ENCODE data around the gene TRIP13.
"Not testable (repeated sequence)": the region's sequence is repeated elsewhere in the genome, so short reads cannot be mapped to it uniquely, and the experiment has no call there.

Gene TRIP13

DNA sequence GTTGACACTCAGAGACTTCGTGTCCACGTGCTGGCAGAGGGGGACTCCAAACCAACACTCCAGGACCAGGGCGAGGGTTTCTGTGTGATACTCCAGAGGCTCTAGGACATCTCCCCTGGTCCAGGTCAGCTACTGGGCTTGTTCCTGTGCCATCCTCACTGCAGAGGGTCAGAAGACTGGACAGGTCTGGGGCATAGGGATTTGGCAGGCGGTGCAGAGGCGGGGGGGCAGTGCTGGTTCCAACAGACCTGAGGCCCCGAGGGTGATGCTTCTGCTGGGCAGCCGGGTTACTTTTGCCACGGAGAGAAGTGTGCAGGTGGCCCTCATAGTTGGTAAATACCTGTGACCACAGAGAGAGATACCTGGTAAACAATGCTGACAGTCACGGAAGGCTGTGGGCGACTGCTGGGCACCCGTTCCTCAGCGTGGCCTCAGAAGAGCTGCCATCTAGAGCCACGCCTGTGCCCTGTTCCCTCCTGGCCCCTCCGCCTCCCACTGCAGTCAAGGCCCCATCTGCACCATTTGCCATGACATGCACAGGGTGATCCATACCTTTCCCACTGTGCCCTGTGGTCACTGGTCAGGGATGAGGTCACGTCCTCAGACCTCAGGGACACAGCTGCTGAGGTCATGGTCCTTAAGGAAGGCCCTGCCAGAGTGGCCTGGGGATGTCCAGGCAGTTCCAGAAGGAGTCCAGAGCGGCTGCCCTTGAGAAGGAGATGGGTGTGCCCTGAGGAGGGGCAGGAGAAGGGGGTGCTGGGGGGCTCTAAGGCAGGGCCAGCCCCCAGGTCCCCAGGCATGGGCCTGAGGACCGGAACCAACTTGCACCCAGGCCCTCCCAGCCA, 30.0 kb downstream of the TRIP13 start:
- no peak for DNase-seq

DNA sequence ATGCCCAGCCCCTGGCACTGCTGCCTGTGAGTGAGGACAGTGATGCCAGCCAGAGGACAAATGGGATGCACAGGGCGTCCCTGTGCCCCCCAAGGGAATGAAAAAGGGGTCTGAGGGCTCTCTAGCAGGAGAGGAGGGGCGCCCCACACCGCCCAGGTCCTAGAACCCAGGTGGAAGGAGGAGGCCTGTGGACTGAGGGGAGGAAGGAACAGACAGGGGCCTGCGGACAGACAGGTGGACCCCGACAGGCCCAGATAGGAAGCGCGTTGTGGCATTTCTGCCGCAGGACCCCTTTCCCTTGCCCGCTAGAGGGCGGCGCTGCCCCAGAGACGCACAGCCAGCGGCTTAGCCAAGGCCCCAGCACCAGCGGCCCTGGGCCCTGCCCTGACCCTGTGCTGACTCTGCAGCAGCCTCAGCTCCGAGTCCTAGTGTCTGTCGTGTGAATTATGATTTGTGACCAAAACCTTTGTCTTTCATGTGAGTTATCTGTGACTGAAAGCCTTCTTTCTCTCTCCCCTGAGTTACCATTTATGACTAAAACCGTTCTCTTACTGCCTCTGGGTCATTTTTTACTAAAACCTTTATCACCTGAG, 30.7 kb downstream of the TRIP13 start:
- DNase-seq, result peak; percentile 50

DNA sequence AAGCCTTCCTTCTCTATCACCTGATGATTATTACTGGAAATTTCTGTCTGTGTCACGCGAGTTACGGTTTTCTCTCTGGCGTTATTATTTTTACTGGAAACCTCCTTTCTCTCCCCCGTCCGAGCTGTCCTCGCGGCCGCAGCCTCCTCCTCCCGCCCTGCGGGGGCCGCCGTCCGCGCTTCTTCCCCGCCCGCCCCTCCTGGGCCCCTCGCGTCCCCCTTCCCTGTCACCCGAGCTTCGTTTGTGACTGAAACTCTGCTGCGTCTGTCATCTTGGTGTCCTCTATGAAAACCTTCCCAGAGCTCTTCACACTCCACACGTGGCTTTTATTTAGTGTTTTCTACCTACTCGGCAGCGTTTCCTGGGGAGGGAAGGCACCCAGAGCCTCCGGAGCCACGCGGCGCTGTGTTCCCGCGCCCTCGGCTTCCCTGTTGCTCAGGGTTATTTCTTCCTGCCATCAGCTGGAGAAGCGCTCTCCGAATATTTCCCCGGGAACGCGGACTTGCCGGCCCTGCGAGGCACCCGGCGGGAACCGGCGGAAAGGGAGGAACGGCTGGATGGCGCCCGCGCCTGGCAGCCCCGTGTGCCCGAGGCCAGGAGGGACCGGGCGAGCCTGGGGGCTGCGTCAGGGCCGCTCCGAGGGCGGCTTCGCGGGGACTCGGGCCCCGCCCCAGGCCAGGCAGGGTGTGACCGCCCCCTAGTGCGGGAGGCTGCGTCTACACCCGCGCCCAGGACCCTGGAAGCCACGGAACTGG, 33.9 kb downstream of the TRIP13 start:
- DNase-seq, result no peak

DNA sequence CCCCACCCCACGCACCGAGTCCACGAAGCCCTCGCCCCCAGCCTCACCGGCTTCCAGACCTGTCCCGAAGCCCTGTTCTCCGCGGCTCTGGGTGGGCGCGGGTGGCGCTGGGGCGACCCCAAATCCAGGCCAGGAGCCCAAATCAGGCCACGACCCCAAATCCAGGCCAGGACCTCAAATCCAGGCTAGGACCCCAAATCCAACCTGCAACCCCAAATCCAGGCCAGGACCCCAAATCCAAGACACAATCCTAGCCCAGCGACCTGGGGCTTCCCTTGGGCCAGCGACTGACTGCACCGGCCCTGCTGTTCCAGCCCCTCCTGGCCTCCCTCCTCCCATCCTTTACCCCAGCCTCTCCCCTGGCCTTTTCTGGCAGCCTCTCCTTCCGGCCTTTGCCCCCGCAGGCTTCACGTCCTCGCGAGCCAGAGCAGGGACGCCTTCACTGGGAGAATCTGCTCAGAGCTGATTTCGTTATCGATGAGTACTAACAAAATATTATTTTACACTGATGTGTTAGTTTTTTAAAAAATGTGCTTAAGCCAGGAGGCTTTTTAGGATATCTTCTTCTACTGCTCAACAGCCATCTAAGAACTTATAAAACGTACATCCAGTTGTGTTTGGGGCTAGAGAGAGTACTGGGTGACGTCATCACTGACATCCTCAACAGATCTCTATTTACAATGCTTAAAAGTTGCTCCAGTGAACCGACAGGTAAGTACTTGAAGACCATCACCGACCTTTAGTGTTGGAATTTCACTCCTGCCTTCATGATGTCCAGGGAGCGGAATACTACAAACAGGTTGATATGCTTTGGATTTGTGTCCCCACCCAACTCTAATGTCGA, 34.7 kb downstream of the TRIP13 start:
- no peak for DNase-seq

DNA sequence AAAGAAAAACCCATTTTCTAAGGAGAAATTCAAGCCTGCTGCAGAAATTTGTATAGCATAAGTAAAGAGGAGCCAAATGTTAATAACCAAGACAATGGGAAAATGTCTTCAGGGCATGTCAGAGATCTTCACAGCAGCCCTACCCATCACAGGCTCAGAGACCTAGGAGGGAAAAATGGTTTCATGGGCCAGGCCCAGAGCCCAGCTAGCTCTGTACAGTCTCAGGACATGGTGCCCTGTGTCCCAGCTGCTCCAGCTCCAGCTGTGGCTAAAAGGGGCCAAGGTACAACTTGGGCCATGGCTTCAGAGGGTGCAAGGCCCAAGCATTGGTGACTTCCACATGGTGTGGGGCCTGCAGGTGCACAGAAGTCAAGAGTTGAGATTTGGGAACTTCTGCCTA, 36.5 kb downstream of the TRIP13 start:
- DNase-seq, result not testable (repeated sequence)

DNA sequence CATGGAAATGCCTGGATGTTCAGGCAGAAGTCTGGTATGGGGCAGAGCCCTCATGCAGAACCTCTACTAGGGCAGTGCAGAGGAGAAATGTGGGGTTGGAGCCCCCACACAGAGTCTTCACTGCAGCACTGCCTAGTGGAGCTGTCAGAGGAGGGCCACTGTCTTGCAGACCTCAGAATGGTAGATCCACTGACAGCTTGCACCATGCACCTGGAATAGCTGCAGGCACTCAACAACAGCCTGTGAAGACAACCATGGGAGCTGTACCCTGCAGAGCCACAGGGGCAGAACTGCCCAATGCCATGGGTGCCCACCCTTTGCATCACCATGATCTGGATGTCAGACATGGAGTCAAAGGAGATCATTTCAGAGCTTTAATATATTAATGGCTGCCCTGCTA, 36.9 kb downstream of the TRIP13 start:
- DNase-seq, result no peak

DNA sequence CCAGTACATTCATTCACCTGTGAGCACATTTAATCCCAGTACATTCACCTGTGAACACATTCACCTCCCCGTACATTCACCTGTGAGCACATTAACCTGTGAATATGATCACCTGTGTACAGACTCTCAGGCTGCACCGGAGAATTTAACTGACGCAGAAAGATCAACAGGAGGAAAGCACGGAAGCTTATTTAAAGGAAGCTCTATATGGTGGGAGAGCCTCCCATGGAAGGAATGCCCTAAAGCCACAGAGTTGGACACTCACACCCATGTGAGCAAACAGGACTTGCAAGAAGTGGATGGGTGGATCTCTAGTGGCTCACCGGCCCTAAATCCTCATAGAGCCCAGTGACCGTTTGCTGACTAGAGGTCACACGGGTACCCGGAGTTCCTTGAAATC, 38.2 kb downstream of the TRIP13 start:
- no peak for DNase-seq

DNA sequence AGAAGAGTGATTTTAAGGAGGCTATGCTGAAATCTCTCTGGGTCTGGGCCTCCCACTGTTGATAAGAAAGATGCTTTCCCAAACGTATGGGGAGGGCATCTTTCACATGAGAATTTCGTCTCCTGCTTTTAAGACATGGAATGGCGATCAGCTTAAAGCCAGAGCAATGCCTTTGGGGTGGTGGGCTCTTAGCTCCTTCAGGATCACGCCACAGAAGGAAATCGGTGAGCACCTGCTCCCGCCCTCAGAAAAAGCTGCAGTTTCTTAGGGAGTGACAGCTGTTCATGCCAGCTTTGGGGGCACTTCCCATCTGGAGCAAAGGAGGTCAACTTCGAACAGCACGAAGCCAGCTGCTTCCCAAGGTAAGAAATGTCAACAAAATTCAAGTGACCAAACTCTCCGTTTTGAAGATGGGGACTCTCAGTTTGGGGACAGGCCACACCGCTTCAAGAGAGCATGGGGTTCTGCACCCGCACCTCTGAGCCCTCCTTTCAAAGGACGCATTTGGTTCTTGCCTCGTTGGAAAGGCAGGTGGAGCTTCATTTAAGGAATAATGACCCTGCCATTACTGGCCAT, 39.0 kb downstream of the TRIP13 start:
- no peak for DNase-seq

DNA sequence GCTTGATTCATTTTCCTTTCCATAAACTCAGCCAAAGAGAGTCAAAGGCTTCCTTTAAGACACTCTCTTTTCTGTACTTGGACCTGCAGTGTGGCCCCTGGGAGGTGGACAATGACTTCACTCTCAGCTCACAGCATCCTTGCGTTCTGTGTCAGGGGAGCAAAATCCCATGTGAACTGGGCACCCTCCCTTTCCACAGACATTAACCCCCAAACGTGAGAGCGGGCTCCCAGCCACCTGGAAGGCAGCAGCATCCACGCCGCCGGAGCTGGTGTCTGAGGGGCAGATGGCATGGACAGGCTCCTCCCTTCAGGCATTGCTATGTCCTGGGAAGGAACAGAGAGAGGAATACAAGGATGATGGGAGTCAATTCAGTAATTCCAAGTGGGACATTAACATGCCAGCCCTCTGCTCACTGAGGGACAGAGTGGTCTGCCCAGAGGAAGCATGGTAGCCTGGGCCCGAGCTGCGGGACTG, 39.5 kb downstream of the TRIP13 start:
- no peak for DNase-seq

DNA sequence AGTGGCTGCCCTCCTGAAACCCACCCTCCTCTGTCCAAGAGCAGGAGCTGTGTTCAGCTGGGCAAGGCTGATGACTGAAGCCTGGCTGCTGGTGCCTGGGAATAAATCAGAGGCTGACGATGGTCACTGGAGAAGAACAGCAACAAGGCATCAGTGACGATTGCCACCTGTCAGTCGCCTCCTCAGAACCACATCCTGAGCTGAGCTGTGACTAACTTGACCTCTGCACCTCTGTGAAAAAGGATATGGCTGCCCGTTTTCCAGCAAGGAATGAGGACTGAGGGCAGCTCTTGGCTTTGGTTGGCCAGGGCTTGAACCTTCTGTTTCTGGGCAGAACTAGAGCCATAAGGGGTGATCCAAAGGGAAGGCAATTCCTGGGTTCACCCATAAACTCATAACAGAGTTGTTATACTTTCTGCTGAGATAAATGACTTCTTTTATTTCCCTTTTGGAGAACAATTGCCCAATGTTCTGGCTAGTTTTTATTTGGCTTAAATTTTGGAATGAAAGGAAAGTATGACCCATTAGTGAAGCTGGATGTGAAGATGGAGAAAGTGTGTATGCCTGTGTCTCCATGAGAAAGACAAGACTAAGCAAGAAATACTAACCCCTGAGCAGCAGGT, 40.1 kb downstream of the TRIP13 start:
- DNase-seq, result no peak

DNA sequence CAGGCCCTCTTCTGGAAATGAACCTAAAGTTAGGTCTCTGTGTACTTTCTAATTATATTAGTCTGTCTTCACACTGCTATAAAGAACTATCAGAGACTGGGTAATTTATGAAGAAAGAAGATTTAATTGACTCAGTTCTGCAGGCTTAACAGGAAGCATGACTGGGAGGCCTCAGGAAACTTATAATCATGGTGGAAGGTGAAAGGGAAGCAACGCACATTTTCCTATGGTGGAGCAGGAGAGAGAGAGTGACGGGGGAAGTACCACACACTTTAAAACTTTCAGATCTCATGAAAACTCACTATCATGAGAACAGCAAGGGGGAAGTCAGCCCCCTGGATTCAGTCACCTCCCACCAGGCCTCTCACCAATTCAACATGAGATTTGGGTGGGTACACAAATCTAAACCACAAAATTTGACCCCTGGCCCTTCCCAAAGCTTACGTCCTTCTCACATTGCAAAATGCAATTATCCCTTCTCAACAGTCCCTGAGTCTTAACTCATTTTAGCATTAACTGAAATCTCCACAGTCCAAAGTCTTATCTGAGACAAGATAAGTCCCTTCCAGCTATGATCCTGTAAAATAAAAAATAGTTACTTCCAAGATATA, 40.7 kb downstream of the TRIP13 start:
- no peak for DNase-seq

DNA sequence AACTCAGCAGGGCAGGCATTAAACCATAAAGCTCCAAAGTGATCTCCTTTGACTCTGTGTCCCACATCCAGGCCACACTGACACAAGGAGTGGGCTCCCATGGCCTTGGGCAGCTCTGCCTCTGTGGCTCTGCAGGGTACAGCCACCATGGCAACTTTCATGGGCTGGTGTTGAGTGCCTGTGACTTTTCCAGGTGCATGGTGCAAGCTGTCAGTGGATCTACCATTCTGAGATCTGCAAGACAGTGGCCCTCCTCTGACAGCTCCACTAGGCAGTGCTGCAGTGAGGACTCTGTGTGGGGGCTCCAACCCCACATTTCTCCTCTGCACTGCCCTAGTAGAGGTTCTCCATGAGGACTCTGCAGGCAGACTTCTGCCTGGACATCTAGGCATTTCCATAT, 41.3 kb downstream of the TRIP13 start:
- DNase-seq, result not testable (repeated sequence)

DNA sequence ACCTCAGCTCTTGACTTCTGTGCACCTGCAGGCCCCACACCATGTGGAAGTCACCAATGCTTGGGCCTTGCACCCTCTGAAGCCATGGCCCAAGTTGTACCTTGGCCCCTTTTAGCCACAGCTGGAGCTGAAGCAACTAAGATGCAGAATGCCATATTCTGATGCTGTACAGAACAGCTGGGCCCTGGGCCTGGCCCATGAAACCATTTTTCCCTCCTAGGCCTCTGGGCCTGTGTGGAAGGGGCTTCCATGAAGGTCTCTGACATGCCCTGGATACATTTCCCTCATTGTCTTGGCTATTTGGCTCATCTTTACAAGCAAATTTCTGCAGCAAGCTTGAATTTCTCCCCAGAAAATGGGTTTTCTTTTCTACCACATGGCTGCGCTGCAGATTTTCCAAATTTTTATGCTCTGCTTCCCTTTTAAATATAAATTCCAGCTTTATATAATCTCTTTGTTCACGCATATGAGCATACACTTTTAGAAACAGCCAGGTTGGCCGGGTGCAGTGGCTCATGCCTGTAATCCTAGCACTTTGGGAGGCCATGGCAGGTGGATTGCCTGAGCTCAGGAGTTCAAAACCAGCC, 41.8 kb downstream of the TRIP13 start:
- not testable (repeated sequence) for DNase-seq

DNA sequence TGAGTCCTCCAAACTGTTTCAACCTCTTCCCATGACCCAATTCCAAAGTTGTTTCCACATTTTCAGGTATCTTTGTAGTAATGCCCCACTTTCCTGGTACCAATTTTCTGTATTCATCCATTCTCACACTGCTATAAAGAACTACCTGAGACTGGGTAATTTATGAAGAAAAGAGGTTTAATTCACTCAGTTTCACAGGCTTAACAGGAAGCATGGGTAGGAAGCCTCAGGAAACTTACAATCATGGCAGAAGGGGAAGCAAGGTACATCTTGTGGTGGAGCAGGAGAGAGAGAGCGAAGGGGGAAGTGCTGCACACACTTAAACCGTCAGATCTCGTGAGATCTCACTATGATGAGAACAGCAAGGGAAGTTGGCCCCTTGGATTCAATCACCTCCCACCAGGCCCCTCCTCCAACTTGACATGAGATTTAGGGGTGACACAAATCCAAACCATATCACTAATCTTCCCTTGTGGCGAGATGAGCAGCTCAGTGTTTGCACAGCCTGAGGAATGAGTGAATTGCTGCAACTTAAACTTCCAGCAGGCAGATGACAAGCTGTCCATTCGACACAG, 42.9 kb downstream of the TRIP13 start:
- no peak for DNase-seq

DNA sequence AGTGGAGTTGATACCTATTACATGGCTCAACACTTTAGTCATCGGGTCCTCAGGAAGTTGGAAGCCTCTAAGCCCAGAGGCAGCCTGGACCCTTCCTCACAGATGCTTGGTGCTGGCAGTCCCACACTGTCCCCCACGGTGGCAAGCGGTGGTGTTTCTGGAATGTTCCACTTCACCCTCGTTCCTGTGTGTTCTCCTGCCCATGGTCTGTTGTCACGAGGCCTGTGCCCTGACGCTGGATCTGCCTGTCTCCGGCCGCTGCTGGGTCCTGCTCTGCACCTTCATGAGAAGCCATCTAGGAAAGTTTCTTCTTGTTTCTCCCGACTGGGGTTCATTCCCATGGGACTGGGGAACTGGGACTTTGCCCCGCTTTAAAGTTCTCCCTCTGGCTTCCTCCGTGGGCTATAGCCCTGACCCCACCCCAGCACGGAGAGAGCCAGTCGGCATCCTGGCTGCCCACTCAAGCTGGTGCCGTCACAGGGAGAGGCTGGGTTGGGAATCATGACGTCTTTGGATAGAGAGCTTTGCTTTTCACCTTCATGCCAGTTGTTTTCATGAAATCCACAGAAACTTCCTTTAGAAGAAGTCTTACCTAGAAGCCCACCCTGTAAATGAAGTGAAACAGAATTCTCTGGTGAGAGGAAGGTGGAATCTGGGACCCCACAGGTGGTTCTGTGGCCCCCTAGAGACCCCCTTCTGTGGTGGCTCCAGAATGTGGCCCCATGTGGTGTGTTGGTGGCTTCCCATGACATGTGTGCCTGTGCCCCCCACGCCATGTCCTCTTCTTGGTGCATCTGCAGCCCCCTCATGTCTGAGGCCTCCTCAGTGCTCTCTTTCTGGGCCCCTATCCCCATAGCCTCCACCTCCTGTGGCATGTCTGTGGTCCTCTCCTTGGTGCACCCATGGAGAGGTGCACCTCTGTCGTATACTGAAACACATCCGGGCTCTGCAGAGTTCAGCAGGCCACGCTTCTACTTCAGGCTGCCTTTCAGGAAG, 43.8 kb downstream of the TRIP13 start:
- DNase-seq, result no peak

DNA sequence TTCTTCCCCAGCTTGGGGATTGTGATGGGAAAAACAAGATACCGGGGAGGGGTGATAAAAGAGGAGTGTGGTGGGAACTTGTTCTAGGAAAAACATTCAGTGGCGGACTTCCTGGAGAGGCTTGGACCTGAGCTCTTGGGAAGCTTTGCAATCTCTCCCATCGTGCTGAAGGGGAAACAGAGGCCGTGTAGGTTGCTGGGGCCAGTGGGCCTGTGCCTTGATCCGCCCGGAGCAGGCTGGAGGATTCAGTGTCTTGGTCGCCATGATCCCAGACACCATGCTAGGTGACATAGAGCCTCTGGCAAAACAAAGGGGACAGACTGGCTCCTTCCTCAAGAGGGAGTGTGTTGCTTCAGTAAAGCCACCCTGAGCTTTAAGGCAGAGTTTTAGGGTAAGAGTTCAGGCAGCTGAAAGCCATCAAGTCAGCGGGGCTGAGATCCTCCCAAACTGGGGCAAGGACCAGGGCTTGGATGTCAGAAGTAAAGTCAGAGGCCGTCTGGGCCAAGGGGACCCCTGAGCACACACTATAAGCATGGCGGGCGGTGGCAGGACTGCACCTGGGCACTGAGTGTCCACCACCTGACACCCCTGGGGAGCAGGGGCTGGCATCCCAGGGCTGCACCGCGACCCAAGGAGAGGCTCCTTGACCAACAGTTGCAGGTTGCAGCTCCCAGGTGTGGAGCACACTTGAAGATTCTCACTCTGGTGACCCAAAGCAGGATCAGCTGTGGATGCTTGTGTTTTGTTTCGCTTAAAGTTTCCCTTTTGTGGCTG, 44.7 kb downstream of the TRIP13 start:
- no peak for DNase-seq

DNA sequence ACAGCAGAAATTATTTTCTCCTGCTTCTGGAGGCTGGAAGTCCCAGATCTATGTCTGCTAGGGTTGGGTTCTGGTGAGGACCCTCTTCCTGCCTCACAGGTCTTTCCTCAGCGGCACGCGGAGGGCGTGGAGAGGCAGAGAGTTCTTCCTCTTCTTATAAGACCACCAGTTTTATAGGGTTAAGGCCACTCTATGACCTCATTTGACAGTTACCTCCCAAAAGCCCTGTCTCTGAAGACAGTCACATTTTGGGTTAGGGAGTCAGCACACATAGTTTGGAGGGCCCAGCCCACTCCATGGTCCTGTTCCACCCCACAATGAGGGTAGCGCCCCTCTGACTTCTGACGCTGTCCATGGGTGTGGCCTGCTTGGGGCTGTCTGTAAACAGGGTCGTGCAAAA, 46.7 kb downstream of the TRIP13 start:
- DNase-seq, result no peak

DNA sequence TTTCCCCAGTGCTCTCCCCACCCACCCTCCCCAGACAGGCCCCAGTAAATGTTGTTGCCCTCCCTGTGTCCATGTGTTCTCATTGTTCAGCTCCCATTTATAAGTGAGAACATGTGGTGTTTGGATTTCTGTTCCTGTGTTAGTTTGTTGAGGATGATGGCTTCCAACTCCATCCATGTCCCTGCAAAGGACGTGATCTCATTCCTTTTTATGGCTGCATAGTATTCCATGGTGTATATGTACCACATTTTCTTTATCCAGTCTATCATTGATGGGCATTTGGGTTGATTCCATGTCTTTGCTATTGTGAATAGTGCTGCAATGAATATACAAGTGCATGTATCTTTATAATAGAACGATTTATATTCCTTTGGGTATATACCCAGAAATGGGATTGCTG, 48.1 kb downstream of the TRIP13 start:
- not testable (repeated sequence) for DNase-seq
